Measurements from ENCODE around the gene SPESP1. TPM values are rescaled to one million over a fixed set of nuclear protein-coding genes. Genes with fewer than 3 reads are reported as not detected.

The SPESP1 gene
- total RNA-seq, 1 donor from 2014 or later = 0.16 TPM

DNA sequence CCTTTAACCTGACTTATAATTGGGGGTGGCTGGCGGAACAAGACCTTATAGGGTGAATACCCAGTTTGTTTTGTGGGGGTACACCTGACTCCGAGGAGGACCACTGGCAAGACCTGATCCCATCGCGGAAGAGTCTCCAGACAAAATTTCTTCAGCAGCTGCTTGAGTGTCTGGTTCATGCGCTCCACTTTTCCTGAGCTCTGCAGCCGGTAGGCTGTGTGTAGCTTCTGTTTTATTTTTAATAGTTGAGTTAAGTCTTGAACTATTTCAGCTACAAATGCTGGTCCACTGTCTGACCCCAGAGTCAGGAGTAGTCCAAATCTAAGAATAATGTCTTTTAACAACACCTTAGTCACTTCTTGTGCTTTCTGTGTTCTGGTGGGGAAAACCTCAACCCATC is 63.0 kb downstream of the SPESP1 start:
- DNase-seq = no peak

DNA sequence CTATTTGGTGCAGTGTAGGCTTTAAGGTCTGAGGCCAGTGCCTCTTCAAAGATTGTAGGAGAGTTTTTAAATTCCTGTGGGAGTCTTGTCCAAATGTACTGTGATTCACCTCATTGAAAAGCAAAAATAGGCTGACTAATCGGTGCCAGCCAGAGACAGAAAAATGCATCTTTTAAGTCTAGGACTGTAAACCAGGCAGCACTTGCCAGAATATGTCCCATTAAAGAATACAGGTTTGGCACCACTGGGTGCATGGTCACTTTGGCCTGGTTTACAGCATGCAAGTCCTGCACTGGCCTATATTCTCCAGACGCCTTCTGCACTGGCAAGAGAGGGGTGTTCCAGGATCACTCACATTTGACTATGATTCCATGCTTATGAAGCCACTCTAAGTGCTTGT is 63.8 kb downstream of the SPESP1 start:
- no peak for DNase-seq

- DNase-seq = no peak
These were observed 64.8 kb downstream of the SPESP1 start for GRCh38 chr15:68994981-68995761.

Other genes with a start within 250 kb of the SPESP1 start
- 109 TPM for gene ANP32A, start 109.6 kb upstream of the SPESP1 start, total RNA-seq
- under 0.01 TPM for gene NOX5, start 84.2 kb downstream of the SPESP1 start, total RNA-seq
- gene GLCE, start 230.1 kb downstream of the SPESP1 start, total RNA-seq = 76.4 TPM

Measured in occipital lobe (tissue), 2 donors.